Mesothelial cell of epicardium (in vitro differentiated cells): ENCODE data around the gene PLEKHA6. TPM values are rescaled to one million over a fixed set of nuclear protein-coding genes. Genes with fewer than 3 reads are reported as not detected.

ENCODE experiments used
- DNase-seq, 2 experiments: peaks; one replicate each; pipeline ENCODE4 v3.0.0; 2021; ENCODE audit warnings: low spot score in 2 of 2; ENCODE audit not compliant: unreplicated experiment in 2 of 2
- H3K27ac Mint-ChIP-seq: 2 replicates; pipeline ENCODE4 v1.8.0; 2021; ENCODE audit warnings: mixed read lengths
- H3K27me3 Mint-ChIP-seq: 2 replicates; pipeline ENCODE4 v1.8.0; 2021; ENCODE audit warnings: low read depth, mixed read lengths
- H3K36me3 Mint-ChIP-seq: 2 replicates; pipeline ENCODE4 v1.8.0; 2021; ENCODE audit warnings: mixed read lengths
- H3K4me1 Mint-ChIP-seq: 2 replicates; pipeline ENCODE4 v1.8.0; 2021; ENCODE audit warnings: mixed read lengths
- H3K4me3 Mint-ChIP-seq: 2 replicates; pipeline ENCODE4 v1.8.0; 2021; ENCODE audit warnings: mild to moderate bottlenecking, moderate library complexity, mixed read lengths
- H3K9me3 Mint-ChIP-seq: 2 replicates; pipeline ENCODE4 v1.8.0; 2021; ENCODE audit warnings: mixed read lengths
- total RNA-seq: library from RNA; stranded (reverse); gene quantifications from 3 replicates; pipeline ENCODE4 v1.2.1, GENCODE V29; 2021
- TF ChIP-seq, protein P1 (sequence below): fragments of 200-600 bp; sonication (generic); IDR thresholded peaks from one replicate; pipeline ENCODE4 v1.5.0; 2021; ENCODE audit warnings: antibody characterized with exemption; ENCODE audit not compliant: unreplicated experiment

PLEKHA6 gene
- total RNA-seq, 1 donor from 2014 or later, result 29.7 TPM

DNA sequence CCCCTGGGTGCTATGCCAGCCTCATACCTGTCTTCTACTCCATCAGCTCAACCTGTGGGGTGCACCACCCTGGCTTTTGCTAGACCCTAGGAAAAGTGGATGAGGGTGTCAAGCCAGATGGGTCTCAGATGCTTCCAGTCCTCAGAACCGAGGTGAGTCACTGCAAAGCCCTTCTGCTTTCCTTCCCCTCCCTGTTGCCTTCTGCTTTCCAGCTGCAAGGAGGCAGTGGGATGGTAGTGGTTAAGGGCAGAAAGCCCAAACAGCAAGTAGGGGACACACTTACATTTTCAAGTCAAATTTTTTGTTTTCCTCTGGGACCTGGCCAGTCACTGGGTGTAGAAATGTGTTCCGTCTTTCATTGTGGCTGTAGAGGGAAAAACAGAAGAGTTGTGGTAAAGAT, 85.3 kb downstream of the PLEKHA6 start:
- H3K36me3 Mint-ChIP-seq, result peaks cover 5% of the 10 kb centered on the region
- TF ChIP-seq, protein P1, sequence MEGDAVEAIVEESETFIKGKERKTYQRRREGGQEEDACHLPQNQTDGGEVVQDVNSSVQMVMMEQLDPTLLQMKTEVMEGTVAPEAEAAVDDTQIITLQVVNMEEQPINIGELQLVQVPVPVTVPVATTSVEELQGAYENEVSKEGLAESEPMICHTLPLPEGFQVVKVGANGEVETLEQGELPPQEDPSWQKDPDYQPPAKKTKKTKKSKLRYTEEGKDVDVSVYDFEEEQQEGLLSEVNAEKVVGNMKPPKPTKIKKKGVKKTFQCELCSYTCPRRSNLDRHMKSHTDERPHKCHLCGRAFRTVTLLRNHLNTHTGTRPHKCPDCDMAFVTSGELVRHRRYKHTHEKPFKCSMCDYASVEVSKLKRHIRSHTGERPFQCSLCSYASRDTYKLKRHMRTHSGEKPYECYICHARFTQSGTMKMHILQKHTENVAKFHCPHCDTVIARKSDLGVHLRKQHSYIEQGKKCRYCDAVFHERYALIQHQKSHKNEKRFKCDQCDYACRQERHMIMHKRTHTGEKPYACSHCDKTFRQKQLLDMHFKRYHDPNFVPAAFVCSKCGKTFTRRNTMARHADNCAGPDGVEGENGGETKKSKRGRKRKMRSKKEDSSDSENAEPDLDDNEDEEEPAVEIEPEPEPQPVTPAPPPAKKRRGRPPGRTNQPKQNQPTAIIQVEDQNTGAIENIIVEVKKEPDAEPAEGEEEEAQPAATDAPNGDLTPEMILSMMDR, result no peak
- no peaks in the 10 kb centered on the region for H3K27me3 Mint-ChIP-seq
- peaks cover 42% of the 10 kb centered on the region for H3K4me1 Mint-ChIP-seq
- H3K27ac Mint-ChIP-seq, result no peak overlapping the region
- H3K4me3 Mint-ChIP-seq, result no peak overlapping the region
- no peaks in the 10 kb centered on the region for H3K9me3 Mint-ChIP-seq
- DNase-seq, result no peak

- H3K4me1 Mint-ChIP-seq, result peaks cover 22% of the 10 kb centered on the region
- no peaks in the 10 kb centered on the region for H3K27me3 Mint-ChIP-seq
- H3K9me3 Mint-ChIP-seq, result no peaks in the 10 kb centered on the region
- no peak for DNase-seq
- peaks cover 9% of the 10 kb centered on the region for H3K36me3 Mint-ChIP-seq
- H3K27ac Mint-ChIP-seq, result no peak overlapping the region
- H3K4me3 Mint-ChIP-seq, result no peak overlapping the region
- TF ChIP-seq, protein P1, result no peak
Measured at GRCh38 chr1:204272505-204272904, 87.2 kb downstream of the PLEKHA6 start.

- H3K4me1 Mint-ChIP-seq, result peaks cover 20% of the 10 kb centered on the region
- H3K4me3 Mint-ChIP-seq, result no peak overlapping the region
- no peaks in the 10 kb centered on the region for H3K27me3 Mint-ChIP-seq
Measured at GRCh38 chr1:204271970-204272369, 87.8 kb downstream of the PLEKHA6 start.

DNA sequence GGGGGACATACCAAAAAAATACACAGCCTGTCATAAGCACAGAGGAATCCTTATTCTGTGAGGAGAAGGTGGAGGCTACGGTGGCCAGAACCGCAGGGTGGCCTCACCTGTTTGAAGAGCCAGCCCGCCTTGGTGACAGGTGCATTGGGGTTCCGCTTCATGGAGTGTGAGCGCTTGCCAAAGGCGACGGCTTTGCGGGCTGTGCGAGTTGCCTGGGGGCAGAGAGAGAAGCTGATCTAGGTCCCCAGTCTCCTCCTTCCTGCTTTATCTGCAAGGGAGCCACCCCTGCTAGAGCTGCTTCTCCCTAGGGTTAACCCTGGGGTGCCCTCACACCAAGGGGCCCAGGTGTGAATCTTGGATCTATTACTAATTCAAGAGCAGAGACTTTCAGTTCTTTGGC, 91.6 kb downstream of the PLEKHA6 start:
- TF ChIP-seq, protein P1, result no peak
- DNase-seq, result no peak
- no peaks in the 10 kb centered on the region for H3K27me3 Mint-ChIP-seq
- no peak overlapping the region for H3K4me3 Mint-ChIP-seq
- no peak overlapping the region for H3K27ac Mint-ChIP-seq
- peaks cover 9% of the 10 kb centered on the region for H3K4me1 Mint-ChIP-seq
- peaks cover 15% of the 10 kb centered on the region for H3K36me3 Mint-ChIP-seq
- H3K9me3 Mint-ChIP-seq, result no peaks in the 10 kb centered on the region

More at GRCh38 chr1:204271970-204272369, 87.8 kb downstream of the PLEKHA6 start:
- Mint-ChIP-seq H3K27ac (no peak overlapping the region), H3K36me3 (peaks cover 13% of the 10 kb centered on the region), H3K9me3 (no peaks in the 10 kb centered on the region)
- TF ChIP-seq, protein P1, result no peak
- DNase-seq, result no peak

DNA sequence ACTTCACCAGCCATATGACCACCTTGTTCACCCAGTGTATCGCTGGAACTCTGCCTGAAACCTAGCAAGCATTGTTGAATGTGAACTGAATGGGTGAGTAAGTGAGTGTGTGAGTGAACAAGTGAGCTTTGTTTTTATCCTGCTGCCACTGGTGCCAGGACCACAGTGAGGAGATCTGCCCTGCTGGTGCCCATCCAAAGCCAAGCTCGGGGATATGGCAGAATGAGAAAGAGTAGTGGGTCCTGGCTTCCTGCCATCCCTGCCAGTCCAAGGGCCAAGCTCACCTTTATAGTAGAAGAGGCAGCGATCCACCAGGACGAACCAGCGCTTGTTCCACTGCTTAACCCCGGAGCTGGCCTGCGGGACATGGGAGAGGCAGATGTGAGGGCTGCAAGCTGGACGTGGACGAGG, 92.5 kb downstream of the PLEKHA6 start:
- no peak overlapping the region for H3K27ac Mint-ChIP-seq
- H3K36me3 Mint-ChIP-seq, result peaks cover 15% of the 10 kb centered on the region
- TF ChIP-seq, protein P1, result no peak
- H3K4me3 Mint-ChIP-seq, result no peak overlapping the region
- DNase-seq, result no peak
- no peaks in the 10 kb centered on the region for H3K27me3 Mint-ChIP-seq
- peaks cover 14% of the 10 kb centered on the region for H3K4me1 Mint-ChIP-seq
- H3K9me3 Mint-ChIP-seq, result no peaks in the 10 kb centered on the region

DNA sequence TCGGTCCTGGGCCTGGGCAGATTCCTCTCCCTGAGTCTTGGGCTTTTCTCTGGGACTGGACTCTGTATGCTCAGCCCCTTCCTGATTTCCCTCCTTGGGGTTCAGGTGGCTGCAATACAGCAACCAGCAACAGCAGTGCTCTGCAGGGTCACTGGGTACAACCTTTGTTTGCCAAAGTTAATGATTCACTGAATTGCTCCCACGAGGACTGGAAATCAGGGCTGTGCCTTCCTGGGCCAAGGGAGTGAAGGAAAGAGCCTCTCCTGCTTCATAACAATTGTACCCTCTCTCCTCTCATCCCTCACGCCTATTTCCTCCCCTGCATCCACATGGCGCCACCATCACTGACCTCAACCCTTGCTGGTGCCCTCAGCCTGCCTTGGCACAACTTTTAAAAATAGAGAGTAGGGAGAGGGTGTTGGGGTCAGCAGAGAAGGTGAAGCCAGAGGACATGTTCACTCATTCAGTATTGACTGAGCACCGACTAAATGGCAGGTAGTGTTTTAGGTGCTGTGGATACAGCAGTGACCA, 93.2 kb downstream of the PLEKHA6 start:
- DNase-seq, result no peak
- no peak overlapping the region for H3K27ac Mint-ChIP-seq
- H3K36me3 Mint-ChIP-seq, result peaks cover 20% of the 10 kb centered on the region
- H3K27me3 Mint-ChIP-seq, result no peaks in the 10 kb centered on the region
- peaks cover 14% of the 10 kb centered on the region for H3K4me1 Mint-ChIP-seq
- H3K9me3 Mint-ChIP-seq, result no peaks in the 10 kb centered on the region
- no peak overlapping the region for H3K4me3 Mint-ChIP-seq
- TF ChIP-seq, protein P1, result no peak
